K562 (cell line): ENCODE data around the gene GRIK5. TPM values are rescaled to one million over a fixed set of nuclear protein-coding genes. Genes with fewer than 3 reads are reported as not detected.

Experiments
- HLTF ChIP-seq: fragments of 450-650 bp; IDR thresholded peaks from 2 replicates; pipeline ENCODE4 v1.6.1; 2016
- NR2F6 ChIP-seq: fragments of 450-650 bp; formaldehyde crosslinking; IDR thresholded peaks from 2 replicates; pipeline ENCODE4 v1.4.0; 2020; ENCODE audit warnings: mild to moderate bottlenecking
- PHF8 ChIP-seq: fragments of 200-600 bp; sonication (generic); IDR thresholded peaks from 2 replicates; pipeline ENCODE4 v1.6.1; 2012; ENCODE audit warnings: mixed run types, mild to moderate bottlenecking, inconsistent platforms, low read length, moderate library complexity, borderline replicate concordance
- POLR2AphosphoS2 ChIP-seq: IDR thresholded peaks from 2 replicates; pipeline ENCODE4 v1.6.1; 2012; ENCODE audit warnings: low read length, improper control_type of control experiment
- POU5F1 ChIP-seq: fragments of 150-350 bp; IDR thresholded peaks from 2 replicates; pipeline ENCODE4 v1.6.1; 2014; ENCODE audit warnings: borderline replicate concordance, low read length, low read depth, mild to moderate bottlenecking; ENCODE audit not compliant: partially characterized antibody
- PRPF4 ChIP-seq: fragments of 200-400 bp; formaldehyde crosslinking; IDR thresholded peaks from one replicate; pipeline ENCODE4 v1.6.1; 2017; ENCODE audit warnings: low read length, low read depth, mild to moderate bottlenecking; ENCODE audit not compliant: insufficient read depth, poor library complexity, severe bottlenecking
- SMARCA5 ChIP-seq: fragments of 450-650 bp; IDR thresholded peaks from 2 replicates; pipeline ENCODE4 v1.6.1; 2016
- SMC3 ChIP-seq: conservative IDR thresholded peaks from 2 replicates; pipeline ENCODE4 v1.6.1; 2011; ENCODE audit warnings: low read depth, low read length, improper control_type of control experiment; ENCODE audit not compliant: insufficient read depth
- TEAD1 ChIP-seq, 2 experiments: fragments of 450-650 bp in 1 of 2; sonication (generic) in 1 of 2; formaldehyde crosslinking; IDR thresholded peaks; 2 replicates each; pipeline versions ENCODE4 v1.4.0 to v1.8.0; 2020 to 2022; ENCODE audit warnings: mild to moderate bottlenecking in 2 of 2, missing genetic modification reagents in 1 of 2
- ZNF436 ChIP-seq: fragments of 250-450, 450-650 bp; sonication (Bioruptor Pico); formaldehyde crosslinking; IDR thresholded peaks from 2 replicates; pipeline ENCODE4 v1.7.0; 2020; ENCODE audit warnings: mild to moderate bottlenecking
- polyA plus RNA-seq, 8 experiments: library from polyadenylated mRNA; depleted of rRNA in 4 of 8; stranded (reverse) in 5 of 8; unstranded in 3 of 8; fragments of >200 nt; fragmentation: Nextera tagmentation in 2 of 8; fragmentation: Illumina TruSeq in 1 of 8; extraction: Ambion mirVana in 2 of 8; extraction: Trizol in 1 of 8; gene quantifications; 2 replicates each; pipeline versions ENCODE4 v1.2.1 to v1.2.3, GENCODE V29; 2011 to 2014; ENCODE audit warnings: inconsistent platforms in 1 of 8, missing spikeins in 1 of 8
- total RNA-seq, 7 experiments: library from RNA; depleted of rRNA in 6 of 7; stranded (reverse); fragments of >200 nt in 6 of 7; fragmentation: Illumina TruSeq in 2 of 7; extraction: Trizol in 2 of 7; gene quantifications; 2 replicates each; pipeline versions ENCODE4 v1.2.1 to v1.2.3, GENCODE V29; 2011 to 2021; ENCODE audit warnings: low replicate concordance in 1 of 7
- TF ChIP-seq, protein P1 (sequence below), 3 experiments: fragments of 200-800 bp in 1 of 3; fragments of 250-450 bp in 1 of 3; fragments of 450-650 bp in 1 of 3; sonication (Bioruptor Pico) in 1 of 3; sonication (Bioruptor generic) in 1 of 3; formaldehyde crosslinking in 1 of 3; IDR thresholded peaks; 2 replicates each; pipeline versions ENCODE4 v1.6.1 to v1.8.0; 2016 to 2022; ENCODE audit warnings: mild to moderate bottlenecking in 2 of 3, missing genetic modification characterization in 2 of 3, missing compliant biosample characterization in 1 of 3, moderate library complexity in 1 of 3
- TF ChIP-seq, protein P2 (sequence below): fragments of 250-450 bp; sonication (Bioruptor Pico); IDR thresholded peaks from 2 replicates; pipeline ENCODE4 v1.4.0; 2020
- TF ChIP-seq, protein P3 (sequence below): fragments of 450-650 bp; formaldehyde crosslinking; IDR thresholded peaks from 2 replicates; pipeline ENCODE4 v1.4.0; 2022; ENCODE audit warnings: missing genetic modification characterization
- TF ChIP-seq, protein P4 (sequence below): fragments of 450-650 bp; formaldehyde crosslinking; IDR thresholded peaks from 2 replicates; pipeline ENCODE4 v1.4.0; 2020; ENCODE audit warnings: mild to moderate bottlenecking, mixed read lengths

Gene GRIK5
- total and polyA plus RNA-seq, 9 of the 15 experiments (the other 6 are each of a cell fraction or from before 2014, with no cell fraction given), result 0.04 to 0.55 (median 0.27) TPM; not detected in 2

DNA sequence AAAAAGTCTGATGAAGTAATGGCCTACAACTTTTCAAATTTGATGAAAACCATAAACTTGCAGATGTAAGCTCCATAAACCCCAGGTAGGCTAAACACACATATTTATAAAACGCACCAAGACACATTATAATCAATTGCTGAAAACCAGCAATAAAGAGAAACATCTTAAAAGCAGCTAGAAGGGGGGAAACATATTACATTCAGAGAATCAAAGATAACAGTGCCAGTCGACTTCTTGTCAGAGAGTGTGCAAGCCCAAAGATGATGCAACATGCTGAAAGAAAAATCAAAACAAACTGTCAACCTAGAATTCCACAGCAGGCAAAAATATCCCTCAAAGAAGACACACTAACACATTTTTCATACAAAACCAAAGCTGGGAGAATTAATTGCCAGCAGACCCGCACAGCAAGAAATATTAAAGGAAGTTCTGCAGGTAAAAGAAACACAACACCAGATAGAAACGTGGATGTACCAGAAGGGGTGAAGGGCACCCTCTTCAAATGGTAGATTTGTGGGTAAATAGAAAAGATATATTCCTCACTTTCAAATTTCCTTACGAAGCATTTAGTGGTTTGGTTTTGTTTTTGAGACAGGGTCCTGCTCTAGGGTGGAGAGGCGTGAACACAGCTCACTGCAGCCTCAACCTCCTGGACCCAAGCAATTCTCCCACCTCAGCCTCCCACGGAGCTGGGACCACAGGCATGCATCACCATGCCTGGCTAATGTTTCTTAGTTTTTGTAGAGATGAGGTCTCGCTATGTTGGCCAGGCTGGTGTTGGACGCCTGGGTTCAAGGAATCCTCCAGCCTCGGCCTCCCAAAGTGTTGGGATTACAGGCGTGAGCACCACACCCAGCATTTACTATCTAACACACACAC, 59.5 kb downstream of the GRIK5 start (continued):
- TF ChIP-seq POU5F1 (no peak), SMARCA5 (no peak), TEAD1 (CRISPR knock-in tag; IDR thresholded peaks at IDR 0.05) (peak in 1 of 2 experiments; percentile 85; a peak in 2 of 4 replicates), SMC3 (no peak), ZNF436 (CRISPR knock-in tag) (no peak), POLR2AphosphoS2 (no peak), PHF8 (no peak), PRPF4 (no peak), NR2F6 (CRISPR knock-in tag) (no peak), HLTF (no peak)
- TF ChIP-seq, protein P1, sequence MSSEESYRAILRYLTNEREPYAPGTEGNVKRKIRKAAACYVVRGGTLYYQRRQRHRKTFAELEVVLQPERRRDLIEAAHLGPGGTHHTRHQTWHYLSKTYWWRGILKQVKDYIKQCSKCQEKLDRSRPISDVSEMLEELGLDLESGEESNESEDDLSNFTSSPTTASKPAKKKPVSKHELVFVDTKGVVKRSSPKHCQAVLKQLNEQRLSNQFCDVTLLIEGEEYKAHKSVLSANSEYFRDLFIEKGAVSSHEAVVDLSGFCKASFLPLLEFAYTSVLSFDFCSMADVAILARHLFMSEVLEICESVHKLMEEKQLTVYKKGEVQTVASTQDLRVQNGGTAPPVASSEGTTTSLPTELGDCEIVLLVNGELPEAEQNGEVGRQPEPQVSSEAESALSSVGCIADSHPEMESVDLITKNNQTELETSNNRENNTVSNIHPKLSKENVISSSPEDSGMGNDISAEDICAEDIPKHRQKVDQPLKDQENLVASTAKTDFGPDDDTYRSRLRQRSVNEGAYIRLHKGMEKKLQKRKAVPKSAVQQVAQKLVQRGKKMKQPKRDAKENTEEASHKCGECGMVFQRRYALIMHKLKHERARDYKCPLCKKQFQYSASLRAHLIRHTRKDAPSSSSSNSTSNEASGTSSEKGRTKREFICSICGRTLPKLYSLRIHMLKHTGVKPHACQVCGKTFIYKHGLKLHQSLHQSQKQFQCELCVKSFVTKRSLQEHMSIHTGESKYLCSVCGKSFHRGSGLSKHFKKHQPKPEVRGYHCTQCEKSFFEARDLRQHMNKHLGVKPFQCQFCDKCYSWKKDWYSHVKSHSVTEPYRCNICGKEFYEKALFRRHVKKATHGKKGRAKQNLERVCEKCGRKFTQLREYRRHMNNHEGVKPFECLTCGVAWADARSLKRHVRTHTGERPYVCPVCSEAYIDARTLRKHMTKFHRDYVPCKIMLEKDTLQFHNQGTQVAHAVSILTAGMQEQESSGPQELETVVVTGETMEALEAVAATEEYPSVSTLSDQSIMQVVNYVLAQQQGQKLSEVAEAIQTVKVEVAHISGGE (CRISPR knock-in tag; IDR thresholded peaks at IDR 0.05), result no peak
- TF ChIP-seq, protein P2, sequence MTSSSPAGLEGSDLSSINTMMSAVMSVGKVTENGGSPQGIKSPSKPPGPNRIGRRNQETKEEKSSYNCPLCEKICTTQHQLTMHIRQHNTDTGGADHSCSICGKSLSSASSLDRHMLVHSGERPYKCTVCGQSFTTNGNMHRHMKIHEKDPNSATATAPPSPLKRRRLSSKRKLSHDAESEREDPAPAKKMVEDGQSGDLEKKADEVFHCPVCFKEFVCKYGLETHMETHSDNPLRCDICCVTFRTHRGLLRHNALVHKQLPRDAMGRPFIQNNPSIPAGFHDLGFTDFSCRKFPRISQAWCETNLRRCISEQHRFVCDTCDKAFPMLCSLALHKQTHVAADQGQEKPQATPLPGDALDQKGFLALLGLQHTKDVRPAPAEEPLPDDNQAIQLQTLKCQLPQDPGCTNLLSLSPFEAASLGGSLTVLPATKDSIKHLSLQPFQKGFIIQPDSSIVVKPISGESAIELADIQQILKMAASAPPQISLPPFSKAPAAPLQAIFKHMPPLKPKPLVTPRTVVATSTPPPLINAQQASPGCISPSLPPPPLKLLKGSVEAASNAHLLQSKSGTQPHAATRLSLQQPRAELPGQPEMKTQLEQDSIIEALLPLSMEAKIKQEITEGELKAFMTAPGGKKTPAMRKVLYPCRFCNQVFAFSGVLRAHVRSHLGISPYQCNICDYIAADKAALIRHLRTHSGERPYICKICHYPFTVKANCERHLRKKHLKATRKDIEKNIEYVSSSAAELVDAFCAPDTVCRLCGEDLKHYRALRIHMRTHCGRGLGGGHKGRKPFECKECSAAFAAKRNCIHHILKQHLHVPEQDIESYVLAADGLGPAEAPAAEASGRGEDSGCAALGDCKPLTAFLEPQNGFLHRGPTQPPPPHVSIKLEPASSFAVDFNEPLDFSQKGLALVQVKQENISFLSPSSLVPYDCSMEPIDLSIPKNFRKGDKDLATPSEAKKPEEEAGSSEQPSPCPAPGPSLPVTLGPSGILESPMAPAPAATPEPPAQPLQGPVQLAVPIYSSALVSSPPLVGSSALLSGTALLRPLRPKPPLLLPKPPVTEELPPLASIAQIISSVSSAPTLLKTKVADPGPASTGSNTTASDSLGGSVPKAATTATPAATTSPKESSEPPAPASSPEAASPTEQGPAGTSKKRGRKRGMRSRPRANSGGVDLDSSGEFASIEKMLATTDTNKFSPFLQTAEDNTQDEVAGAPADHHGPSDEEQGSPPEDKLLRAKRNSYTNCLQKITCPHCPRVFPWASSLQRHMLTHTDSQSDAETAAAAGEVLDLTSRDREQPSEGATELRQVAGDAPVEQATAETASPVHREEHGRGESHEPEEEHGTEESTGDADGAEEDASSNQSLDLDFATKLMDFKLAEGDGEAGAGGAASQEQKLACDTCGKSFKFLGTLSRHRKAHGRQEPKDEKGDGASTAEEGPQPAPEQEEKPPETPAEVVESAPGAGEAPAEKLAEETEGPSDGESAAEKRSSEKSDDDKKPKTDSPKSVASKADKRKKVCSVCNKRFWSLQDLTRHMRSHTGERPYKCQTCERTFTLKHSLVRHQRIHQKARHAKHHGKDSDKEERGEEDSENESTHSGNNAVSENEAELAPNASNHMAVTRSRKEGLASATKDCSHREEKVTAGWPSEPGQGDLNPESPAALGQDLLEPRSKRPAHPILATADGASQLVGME (CRISPR knock-in tag), result peak; percentile 67; the same call in 1 of the 2 replicates
- TF ChIP-seq, protein P3, sequence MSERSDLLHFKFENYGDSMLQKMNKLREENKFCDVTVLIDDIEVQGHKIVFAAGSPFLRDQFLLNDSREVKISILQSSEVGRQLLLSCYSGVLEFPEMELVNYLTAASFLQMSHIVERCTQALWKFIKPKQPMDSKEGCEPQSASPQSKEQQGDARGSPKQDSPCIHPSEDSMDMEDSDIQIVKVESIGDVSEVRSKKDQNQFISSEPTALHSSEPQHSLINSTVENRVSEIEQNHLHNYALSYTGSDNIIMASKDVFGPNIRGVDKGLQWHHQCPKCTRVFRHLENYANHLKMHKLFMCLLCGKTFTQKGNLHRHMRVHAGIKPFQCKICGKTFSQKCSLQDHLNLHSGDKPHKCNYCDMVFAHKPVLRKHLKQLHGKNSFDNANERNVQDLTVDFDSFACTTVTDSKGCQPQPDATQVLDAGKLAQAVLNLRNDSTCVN (CRISPR knock-in tag), result no peak
- TF ChIP-seq, protein P4, sequence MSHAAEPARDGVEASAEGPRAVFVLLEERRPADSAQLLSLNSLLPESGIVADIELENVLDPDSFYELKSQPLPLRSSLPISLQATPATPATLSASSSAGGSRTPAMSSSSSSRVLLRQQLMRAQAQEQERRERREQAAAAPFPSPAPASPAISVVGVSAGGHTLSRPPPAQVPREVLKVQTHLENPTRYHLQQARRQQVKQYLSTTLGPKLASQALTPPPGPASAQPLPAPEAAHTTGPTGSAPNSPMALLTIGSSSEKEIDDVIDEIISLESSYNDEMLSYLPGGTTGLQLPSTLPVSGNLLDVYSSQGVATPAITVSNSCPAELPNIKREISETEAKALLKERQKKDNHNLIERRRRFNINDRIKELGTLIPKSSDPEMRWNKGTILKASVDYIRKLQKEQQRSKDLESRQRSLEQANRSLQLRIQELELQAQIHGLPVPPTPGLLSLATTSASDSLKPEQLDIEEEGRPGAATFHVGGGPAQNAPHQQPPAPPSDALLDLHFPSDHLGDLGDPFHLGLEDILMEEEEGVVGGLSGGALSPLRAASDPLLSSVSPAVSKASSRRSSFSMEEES (CRISPR knock-in tag), result no peak
